Loucy (cell line): ENCODE data around the gene DKC1.

Experiments
- H2AFZ ChIP-seq: fragments of 200-600 bp; sonication (generic); 2 replicates; pipeline ENCODE4 v1.6.0; 2016; ENCODE audit warnings: antibody characterized with exemption, mild to moderate bottlenecking, low read length, moderate library complexity
- H3F3A ChIP-seq: fragments of 200-600 bp; 2 replicates; pipeline ENCODE4 v1.6.0; 2016; ENCODE audit warnings: antibody characterized with exemption, low read depth, mild to moderate bottlenecking
- H3K27me3 ChIP-seq: fragments of 200-600 bp; sonication (generic); 2 replicates; pipeline ENCODE4 v1.6.1; 2014; ENCODE audit warnings: low read length, mild to moderate bottlenecking; ENCODE audit not compliant: insufficient read depth, poor library complexity, severe bottlenecking
- H3K36me3 ChIP-seq: fragments of 200-600 bp; sonication (generic); 2 replicates; pipeline ENCODE4 v1.6.1; 2016; ENCODE audit warnings: low read length; ENCODE audit not compliant: insufficient read depth
- H3K4me1 ChIP-seq: fragments of 200-600 bp; sonication (generic); 2 replicates; pipeline ENCODE4 v1.5.1; 2014; ENCODE audit warnings: low read length, mild to moderate bottlenecking; ENCODE audit not compliant: insufficient read depth, poor library complexity, severe bottlenecking
- H3K4me2 ChIP-seq: fragments of 200-600 bp; sonication (generic); 2 replicates; pipeline ENCODE4 v1.6.0; 2014; ENCODE audit warnings: antibody characterized with exemption, low read length, low read depth, mild to moderate bottlenecking; ENCODE audit not compliant: poor library complexity, severe bottlenecking
- H3K4me3 ChIP-seq: fragments of 200-600 bp; sonication (generic); 2 replicates; pipeline ENCODE4 v1.5.1; 2014; ENCODE audit warnings: low read length, mild to moderate bottlenecking, mixed read lengths; ENCODE audit not compliant: poor library complexity, severe bottlenecking
- H3K79me2 ChIP-seq: fragments of 200-600 bp; sonication (generic); 2 replicates; pipeline ENCODE4 v1.6.1; 2014; ENCODE audit warnings: low read length; ENCODE audit not compliant: insufficient read depth
- H3K9ac ChIP-seq: fragments of 200-600 bp; sonication (generic); 2 replicates; pipeline ENCODE4 v1.6.0; 2014; ENCODE audit warnings: mild to moderate bottlenecking, low read depth, low read length, moderate library complexity; ENCODE audit not compliant: poor library complexity, severe bottlenecking
- H3K9me2 ChIP-seq: fragments of 200-600 bp; sonication (generic); replicated peaks from 2 replicates; pipeline ENCODE4 v1.6.1; 2016; ENCODE audit warnings: low read depth, low read length, mixed read lengths
- H3K9me3 ChIP-seq: fragments of 200-600 bp; sonication (generic); 2 replicates; pipeline ENCODE4 v1.6.1; 2014; ENCODE audit warnings: mild to moderate bottlenecking, antibody characterized with exemption, low read length, low read depth; ENCODE audit not compliant: insufficient read depth
- H4K20me1 ChIP-seq: fragments of 200-600 bp; sonication (generic); 2 replicates; pipeline ENCODE4 v1.6.0; 2014; ENCODE audit warnings: antibody characterized with exemption, low read length, mild to moderate bottlenecking; ENCODE audit not compliant: insufficient read depth, poor library complexity, severe bottlenecking
- CTCF ChIP-seq: fragments of 200-600 bp; sonication (generic); conservative IDR thresholded peaks from 2 replicates; pipeline ENCODE4 v1.5.1; 2014; ENCODE audit warnings: mild to moderate bottlenecking, antibody characterized with exemption, low read length
- EZH2phosphoT487 ChIP-seq: fragments of 200-600 bp; IDR thresholded peaks from 2 replicates; pipeline ENCODE4 v1.6.1; 2018; ENCODE audit warnings: antibody characterized with exemption, mild to moderate bottlenecking, moderate library complexity, borderline replicate concordance

Gene DKC1

DNA sequence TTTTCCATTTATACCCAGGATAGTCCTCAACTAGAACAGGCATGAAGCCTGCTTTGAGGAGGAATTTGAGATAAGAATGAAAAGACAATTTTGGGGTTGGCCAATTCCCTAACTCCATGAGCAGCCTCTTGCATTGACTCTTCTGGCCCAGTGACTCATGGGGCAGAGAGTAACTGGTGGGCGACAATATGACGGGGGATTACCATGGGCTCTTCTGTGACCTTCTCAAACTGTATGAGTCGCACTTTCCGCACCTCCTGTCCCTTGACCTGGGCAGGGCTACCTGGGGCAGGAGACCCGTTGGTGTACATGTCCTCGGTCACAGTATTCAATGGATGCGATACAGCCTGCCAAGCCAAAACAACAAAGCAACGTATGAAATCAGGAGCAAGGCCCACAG is 29.3 kb downstream of the DKC1 start:
- TF ChIP-seq EZH2phosphoT487 = no peak
- no peak for TF ChIP-seq CTCF
- Histone ChIP-seq H3K79me2 (0 out of 2 replicates have a peak, but pooled peaks cover 5% of the 10 kb centered on the region), H3K27me3 (no peaks in the 10 kb centered on the region), H3K9me3 (no peaks in the 10 kb centered on the region), H3K9ac (no peak overlapping the region), H3F3A (no peaks in the 10 kb centered on the region), H3K4me2 (no peak overlapping the region), H3K9me2 (no peaks in the 10 kb centered on the region), H2AFZ (no peak overlapping the region), H3K4me3 (no peak overlapping the region), H4K20me1 (no peaks in the 10 kb centered on the region), H3K4me1 (peaks cover 5% of the 10 kb centered on the region), H3K36me3 (no peaks in the 10 kb centered on the region)

DNA sequence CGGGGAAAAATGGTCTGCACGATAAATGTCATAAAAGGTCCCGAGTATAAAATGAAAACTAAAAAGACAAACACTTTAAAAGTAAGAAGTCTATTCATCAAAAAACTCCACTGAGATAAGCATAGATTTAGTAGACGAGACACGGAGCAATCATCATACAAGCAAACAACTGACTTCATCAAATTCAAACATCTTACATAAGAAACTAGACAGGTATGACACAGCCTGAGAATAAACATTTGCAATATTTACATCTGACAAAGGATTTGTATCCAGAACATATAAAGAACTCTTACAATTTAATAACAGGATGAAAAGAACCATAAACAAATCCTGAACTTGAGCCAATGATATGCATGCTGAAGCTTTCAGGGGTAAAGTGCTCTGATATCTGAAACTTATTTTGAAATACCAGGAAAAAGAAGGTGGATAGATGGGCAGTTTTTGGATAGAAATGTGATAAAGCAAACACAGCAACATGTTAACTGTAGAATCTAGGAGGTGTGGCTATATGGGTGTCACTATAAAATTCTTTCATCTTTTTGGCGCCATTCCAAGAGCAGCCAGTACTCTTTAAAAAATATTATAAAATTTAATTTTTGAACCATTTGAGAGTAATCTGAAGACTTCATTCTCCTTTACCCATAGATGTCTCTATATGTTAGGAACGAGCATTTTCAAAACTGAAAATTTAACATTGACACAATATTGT is 30.6 kb downstream of the DKC1 start:
- H3K4me2 ChIP-seq = no peak overlapping the region
- H3K4me1 ChIP-seq = peaks cover 10% of the 10 kb centered on the region
- H3K9me3 ChIP-seq = no peaks in the 10 kb centered on the region

DNA sequence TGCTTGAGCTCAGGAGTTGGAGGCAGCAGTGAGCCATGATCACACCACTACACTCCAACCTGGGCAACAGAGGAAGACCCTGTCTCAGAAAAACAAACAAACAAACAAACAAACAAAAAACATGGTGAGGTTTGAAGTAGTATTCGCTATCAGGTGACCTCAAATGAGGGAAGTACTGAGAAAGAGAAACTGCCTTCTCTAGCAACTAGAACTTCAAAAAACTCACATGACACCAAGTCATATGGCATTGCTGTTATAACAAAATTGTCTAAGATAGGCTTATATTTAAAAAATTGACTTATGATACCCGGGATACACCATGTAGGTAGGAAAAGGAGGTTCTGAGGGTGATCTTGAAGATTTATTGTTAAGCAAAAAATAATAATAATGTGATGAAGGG is 32.4 kb downstream of the DKC1 start:
- H3K4me3 ChIP-seq = no peak overlapping the region
- peaks cover 21% of the 10 kb centered on the region for H3K4me1 ChIP-seq
- H4K20me1 ChIP-seq = no peaks in the 10 kb centered on the region
- TF ChIP-seq CTCF = no peak
- TF ChIP-seq EZH2phosphoT487 = no peak
- peaks cover 20% of the 10 kb centered on the region; the same call in 1 of the 2 replicates for H3K79me2 ChIP-seq
- no peaks in the 10 kb centered on the region for H3K27me3 ChIP-seq
- H2AFZ ChIP-seq = no peak overlapping the region
- no peak overlapping the region for H3K9ac ChIP-seq
- H3K9me2 ChIP-seq = no peaks in the 10 kb centered on the region
- no peaks in the 10 kb centered on the region for H3K9me3 ChIP-seq
- H3K36me3 ChIP-seq = no peaks in the 10 kb centered on the region
- no peak overlapping the region for H3K4me2 ChIP-seq
- H3F3A ChIP-seq = no peaks in the 10 kb centered on the region

More for the DNA sequence above, 30.6 kb downstream of the DKC1 start:
- no peaks in the 10 kb centered on the region for H3K9me2 ChIP-seq
- H4K20me1 ChIP-seq = no peaks in the 10 kb centered on the region
- no peak for TF ChIP-seq EZH2phosphoT487
- no peak for TF ChIP-seq CTCF
- H3K9ac ChIP-seq = no peak overlapping the region
- no peaks in the 10 kb centered on the region for H3K36me3 ChIP-seq
- H3K27me3 ChIP-seq = no peaks in the 10 kb centered on the region
- no peaks in the 10 kb centered on the region for H3F3A ChIP-seq
- no peak overlapping the region for H2AFZ ChIP-seq
- H3K4me3 ChIP-seq = no peak overlapping the region
- H3K79me2 ChIP-seq = peaks cover 15% of the 10 kb centered on the region; the same call in 1 of the 2 replicates
